Left lobe of liver (tissue), 2 donors: Measurements from ENCODE around the gene LRRC23. TPM values are rescaled to one million over a fixed set of nuclear protein-coding genes. Genes with fewer than 3 reads are reported as not detected.

Experiments
- ATAC-seq: fragments of 200-7000 bp; cut with Tn5 transposase; one replicate; pipeline ENCODE4 v1.9.1; 2020; ENCODE audit warnings: mild to moderate bottlenecking, moderate library complexity
- DNase-seq: peaks from one replicate; pipeline ENCODE4 v3.0.0-alpha.2; 2020; ENCODE audit warnings: low spot score
- total RNA-seq: library from RNA; stranded (reverse); gene quantifications from one replicate; pipeline ENCODE4 v1.2.1, GENCODE V29; 2021
- donor health status: DM: no; HTN: no; CAD: no; lungs with moderate emphysema.
- donor health status: DM: no; HTN: yes; CAD: no.

LRRC23 gene
- total RNA-seq, 1 donor from 2014 or later = 1.9 TPM

DNA sequence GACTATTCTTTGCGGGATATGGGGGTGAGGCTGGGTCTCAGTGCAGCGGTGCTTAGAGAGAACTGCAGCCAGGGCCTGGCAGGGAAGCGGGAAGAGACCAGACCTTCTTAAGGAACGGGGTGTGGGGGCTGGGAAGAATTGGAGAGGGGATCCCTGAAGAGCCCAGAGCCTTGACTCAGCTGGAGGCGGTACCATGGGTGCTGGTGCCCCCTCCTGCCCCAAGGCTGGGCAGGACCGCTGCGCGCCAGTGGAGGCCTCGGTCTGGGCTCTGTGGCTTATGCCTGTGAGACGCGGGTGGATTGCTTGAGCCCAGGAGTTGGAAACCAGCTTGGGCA lies 37.7 kb downstream of the LRRC23 start:
- no peak for DNase-seq
- ATAC-seq = no peak

DNA sequence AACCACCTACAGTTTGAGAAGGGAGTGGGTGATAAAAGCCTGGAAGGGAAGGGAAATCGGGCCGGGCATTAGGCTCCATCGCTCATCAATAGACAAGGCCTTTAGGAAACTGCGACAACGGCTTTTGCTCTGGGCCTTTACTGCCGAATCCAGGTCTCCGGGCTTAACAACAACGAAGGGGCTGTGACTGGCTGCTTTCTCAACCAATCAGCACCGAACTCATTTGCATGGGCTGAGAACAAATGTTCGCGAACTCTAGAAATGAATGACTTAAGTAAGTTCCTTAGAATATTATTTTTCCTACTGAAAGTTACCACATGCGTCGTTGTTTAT lies 38.7 kb downstream of the LRRC23 start:
- DNase-seq (peak; percentile 80), ATAC-seq (peak; percentile 42)

DNA sequence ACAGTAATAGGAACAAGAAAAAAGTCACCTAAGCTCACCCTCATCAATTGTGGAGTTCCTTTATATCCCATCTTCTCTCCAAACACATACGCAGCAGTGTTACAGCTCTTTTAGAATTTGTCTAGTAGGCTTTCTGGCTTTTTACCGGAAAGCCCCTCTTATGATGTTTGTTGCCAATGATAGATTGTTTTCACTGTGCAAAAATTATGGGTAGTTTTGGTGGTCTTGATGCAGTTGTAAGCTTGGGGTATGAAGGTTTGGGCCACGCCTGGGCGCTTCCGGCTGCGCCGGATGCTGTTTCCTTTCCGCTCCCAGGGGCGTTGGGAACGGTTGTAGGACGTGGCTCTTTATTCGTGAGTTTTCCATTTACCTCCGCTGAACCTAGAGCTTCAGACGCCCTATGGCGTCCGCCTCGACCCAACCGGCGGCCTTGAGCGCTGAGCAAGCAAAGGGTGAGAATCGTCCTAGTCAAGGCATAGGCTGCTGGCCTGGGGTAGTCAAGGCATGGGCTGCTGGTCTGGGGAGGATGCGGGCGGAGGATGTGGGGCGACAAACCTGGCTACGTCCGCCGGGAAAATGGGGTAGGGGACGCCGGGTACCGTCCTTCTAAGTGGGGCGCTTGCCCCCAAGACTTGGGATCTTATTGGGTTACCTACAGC lies 39.2 kb downstream of the LRRC23 start, which contains the start of the genes C12orf57 and RNU7-1:
C12orf57 (plus strand) TSS at position 301 of the 659 bp plus-strand sequence; CDS start at position 401, 100 bp downstream.
RNU7-1 (plus strand) TSS at position 95 of the 659 bp plus-strand sequence.
- DNase-seq = peak; percentile 84
- peak; percentile 45 for ATAC-seq

DNA sequence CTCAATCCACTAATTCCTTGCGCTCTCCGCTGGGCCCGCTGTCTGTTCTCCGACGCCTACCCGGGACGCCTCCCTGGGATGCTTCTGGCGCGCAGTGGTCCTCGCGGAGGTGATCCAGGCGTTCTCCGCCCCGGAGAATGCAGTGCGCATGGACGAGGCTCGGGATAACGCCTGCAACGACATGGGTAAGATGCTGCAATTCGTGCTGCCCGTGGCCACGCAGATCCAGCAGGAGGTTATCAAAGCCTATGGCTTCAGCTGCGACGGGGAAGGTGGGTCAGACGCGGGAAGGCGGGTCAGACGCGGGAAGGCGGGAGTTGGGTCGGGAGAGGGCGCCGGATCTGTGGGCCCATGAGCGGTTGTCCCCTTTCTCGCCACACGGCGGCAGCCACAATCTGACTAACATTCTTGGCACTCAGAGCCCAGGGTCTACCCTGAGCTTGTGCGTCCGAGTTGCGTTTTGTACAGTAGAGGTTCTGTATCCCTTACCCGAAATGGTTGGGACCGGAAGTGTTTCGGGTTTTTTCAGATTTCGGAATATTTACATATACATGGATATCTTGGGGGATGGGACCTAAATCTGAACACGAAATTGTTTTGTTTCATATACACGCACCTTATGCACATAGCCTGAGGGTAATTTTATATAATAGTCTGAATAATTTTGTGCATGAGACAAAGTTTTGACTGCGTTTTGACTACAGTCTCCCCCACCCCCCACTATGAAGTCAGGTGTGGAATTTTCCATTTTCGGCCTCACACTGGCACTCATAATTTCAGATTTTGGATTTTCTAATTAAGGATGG lies 40.0 kb downstream of the LRRC23 start:
- peak; percentile 89 for DNase-seq
- ATAC-seq = peak; percentile 64

DNA sequence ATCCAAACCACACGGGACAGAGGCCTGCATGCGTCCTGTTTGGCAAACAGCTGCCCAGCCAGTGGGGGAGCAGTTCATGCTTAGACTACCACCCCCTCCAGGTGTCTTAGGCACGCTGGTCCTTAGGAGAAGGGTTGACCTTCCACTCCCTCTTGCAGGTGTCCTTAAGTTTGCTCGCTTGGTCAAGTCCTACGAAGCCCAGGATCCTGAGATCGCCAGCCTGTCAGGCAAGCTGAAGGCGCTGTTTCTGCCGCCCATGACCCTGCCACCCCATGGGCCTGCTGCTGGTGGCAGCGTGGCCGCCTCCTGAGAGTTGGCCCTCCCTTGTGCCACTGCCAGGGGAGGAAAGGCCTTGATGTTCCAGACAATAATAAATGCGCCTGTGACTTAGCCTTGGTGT lies 41.0 kb downstream of the LRRC23 start:
- ATAC-seq = no peak
- DNase-seq = no peak

DNA sequence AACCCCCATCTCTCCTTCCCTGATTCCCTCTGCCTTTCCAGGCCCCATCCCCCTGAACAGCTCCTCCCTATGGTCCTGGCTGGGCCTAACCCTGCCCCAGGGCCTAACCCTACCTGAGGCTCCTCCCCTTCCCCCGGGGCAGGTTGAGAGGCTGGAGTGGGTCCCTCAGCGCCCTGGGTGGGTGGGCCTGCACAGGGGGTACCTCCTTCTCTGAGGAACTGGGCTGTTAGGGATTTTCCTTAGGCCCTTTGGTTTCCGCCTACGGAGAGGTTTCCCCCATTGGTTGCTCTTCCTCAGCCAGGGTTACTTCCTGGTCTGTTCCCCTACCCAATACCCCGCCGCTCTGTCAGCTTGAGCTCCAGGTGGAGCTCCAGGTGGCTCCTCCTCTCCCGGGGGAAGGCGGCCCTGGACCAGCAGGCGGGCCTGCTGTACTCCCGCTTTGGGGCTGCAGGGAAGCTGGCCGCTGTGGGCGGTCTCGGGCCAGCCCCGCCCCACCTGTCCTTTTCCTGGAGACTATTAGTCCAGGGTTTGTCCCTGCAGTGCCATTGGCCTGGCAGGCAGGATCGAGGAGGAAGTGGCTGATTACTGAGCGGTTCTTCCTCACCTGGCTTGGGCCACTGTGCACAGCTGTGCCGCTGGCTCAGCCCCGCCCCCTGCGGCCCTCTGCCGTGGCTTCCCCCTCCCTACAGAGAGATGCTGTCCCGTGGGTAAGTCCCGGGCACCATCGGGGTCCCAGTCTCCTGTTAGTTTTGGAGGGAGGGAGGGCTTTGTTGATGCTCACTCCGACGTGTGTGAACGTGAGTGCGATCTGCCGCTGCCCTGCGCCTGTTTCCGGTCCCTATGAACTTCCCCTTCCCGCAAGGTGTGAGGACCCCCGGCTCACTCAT lies 41.7 kb downstream of the LRRC23 start:
- peak; percentile 81 for ATAC-seq

DNA sequence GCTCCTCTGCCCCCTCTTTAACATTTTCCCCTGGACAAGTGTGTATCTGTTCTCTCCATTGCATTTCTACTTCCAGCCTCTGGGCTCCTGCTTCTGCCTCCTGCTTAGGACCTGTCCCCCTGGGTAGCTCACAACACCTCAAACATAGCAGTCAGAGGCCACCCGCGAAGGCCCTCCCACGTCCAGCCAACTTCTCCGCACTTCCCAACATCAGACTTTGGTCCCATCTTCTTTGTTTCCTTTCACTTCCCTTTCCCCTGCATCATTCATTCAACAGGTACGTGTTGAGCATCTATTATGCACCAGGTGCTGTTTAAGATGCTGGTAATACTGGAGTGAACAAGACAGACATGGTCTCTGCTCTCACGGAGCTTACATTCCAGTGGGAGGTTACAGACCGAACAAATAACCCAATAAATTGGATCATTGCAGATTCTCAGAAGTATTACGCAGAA lies 42.3 kb downstream of the LRRC23 start:
- no peak for DNase-seq
- no peak for ATAC-seq

More for the DNA sequence above, 41.7 kb downstream of the LRRC23 start:
- DNase-seq = peak; percentile 97

DNA sequence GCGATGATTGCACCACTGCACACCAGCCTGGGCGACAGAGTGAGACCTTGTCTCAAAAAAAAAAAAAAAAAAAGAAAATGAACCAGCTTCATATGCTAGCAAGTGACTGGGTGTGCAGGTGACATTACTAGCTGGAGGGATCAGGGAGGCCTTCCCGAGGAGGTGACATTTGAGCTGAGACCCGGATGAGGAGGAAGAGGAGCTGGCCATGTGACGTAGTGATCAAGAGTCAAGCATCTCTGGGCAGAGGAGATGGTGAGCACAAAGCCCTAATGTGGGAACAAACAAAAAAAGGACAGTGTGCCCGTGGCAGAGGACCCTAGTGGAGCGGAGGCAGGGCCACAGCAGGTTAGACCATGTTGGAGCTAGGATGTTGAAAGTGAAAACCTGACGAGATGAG lies 43.0 kb downstream of the LRRC23 start:
- DNase-seq (no peak), ATAC-seq (no peak)

DNA sequence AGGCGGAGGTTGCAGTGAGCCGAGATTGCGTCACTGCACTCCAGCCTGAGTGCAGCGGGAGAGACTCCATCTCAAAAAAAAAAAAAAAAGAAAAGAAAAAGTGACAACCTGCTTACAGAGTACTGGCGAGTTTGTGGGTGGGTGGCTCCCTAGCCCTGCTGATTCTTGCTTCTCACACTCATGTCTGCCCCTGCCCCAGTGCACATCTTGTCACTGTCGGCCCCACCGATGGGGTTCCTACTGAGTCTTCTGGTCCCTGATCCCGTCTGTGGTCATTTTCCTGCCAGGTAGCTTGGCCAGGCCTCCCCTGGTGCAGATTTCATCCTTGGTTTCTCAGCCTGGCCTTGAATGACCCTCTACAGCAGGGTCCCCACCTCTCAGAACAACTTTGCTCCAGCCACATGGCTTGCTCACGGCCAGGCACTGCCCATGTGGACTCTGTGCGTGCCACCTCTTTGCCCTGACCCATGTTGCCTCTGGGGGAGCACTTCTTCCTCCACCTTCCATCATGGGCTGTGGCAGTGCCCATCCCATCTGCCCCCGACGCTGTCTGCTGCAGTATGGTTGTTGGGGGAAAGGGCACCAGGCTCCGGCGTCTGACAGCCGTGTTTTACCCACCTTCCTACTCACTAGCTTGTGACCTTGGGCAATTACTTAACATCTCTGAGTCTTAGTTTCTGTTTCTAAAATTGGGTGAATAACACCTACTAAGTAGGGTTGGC lies 44.4 kb downstream of the LRRC23 start:
- no peak for ATAC-seq
- no peak for DNase-seq

DNA sequence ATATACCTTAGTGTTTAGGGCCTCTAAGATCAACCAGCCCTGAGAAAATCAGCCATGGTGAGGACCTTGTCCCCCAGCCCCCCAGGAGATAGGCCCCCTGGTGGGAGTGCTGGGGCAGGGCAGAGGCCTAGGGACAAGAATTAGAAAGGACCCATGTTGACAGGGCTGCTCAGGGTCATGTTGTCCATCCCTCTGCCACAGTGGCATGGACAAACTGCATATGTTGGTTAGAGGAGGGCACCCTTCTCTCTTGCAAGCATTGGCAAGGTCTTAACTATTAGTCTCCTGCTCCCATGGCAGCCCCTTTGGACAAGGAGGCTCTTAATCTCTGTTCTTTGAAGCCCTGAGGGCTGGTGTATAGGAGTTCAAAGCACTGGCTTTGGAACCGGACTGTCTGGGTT lies 45.8 kb downstream of the LRRC23 start:
- ATAC-seq (no peak), DNase-seq (no peak)

DNA sequence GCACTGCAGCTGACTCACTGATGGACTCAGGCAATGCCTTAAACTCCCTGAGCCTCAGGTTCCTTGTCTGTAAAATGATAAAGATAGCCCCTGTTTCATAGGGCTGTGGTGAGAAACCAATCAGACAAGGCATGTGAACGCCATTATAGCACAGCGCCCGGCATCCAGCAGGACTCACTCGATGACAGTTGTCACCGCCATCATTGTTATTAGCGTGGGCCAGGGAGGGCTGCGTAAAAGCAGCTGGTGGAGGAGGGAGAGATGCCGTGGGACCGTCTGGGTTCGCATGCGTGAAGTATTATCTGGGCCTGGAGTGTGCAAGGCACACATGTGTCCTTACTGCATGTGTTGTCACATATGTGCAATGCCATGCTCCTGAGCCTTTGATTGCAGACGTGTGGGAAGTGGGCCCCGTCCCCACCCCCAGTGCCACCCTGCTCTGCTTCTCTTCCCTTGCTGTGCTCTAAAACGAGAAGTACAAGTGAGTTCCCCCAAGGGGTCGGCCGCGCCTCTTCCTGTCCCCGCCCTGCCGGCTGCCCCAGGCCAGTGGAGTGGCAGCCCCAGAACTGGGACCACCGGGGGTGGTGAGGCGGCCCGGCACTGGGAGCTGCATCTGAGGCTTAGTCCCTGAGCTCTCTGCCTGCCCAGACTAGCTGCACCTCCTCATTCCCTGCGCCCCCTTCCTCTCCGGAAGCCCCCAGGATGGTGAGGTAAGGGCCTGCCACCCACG lies 46.4 kb downstream of the LRRC23 start, which contains the start of gene PTPN6:
PTPN6 (plus strand) TSS at position 546 of the 730 bp plus-strand sequence; CDS start at position 703, 157 bp downstream.
- no peak for DNase-seq

DNA sequence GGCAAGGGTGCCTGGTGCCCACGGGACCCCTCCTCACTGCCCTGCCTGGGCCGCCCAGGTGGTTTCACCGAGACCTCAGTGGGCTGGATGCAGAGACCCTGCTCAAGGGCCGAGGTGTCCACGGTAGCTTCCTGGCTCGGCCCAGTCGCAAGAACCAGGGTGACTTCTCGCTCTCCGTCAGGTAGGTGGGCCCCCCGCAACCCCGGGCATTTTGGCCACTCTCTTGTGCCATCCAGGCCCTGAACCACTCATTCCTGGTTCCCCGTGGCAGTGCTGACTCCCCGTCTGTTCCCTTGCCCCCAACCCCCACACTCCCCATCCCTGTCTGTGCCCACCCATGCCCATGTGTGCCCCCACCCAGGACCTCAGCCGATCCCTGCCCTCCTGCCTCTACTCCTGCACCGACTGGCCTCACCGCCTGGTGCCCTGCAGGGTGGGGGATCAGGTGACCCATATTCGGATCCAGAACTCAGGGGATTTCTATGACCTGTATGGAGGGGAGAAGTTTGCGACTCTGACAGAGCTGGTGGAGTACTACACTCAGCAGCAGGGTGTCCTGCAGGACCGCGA lies 47.0 kb downstream of the LRRC23 start:
- no peak for ATAC-seq
- DNase-seq = no peak

More for the DNA sequence above, 46.4 kb downstream of the LRRC23 start, which contains the start of gene PTPN6:
- no peak for ATAC-seq

DNA sequence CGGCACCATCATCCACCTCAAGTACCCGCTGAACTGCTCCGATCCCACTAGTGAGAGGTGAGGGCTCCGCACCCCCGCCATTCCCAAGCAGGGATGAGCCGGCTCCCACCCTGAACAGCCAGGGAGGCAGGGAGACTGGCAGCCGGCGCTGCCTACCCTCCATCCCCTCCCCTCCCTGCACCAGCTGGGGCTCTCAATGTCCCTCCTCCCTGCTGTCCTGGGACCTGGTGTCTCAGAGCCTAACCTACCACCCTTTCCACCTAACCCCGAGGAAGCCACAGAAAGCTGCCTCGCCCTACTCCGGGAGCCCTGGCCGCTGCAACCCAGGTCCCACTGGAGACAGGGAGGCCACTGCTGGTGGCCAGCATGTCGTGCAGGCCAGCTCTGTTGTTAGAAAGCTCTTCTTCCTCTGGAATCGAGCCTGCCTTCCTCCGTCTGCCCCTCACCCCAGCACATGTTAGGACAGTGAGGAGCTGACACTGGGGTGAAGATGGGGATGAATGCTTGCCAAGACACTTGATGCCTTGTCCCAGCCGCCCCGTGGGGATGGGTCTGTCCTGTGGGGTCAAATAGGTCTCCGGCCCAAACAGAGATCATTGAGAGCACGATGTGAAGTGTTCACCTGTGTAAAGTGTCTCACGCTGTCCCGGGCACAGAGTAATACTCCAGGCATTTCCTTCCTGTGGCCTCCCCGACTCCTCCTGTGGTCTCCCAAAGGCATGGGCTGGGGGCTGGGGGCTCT lies 47.7 kb downstream of the LRRC23 start:
- ATAC-seq (no peak), DNase-seq (no peak)

DNA sequence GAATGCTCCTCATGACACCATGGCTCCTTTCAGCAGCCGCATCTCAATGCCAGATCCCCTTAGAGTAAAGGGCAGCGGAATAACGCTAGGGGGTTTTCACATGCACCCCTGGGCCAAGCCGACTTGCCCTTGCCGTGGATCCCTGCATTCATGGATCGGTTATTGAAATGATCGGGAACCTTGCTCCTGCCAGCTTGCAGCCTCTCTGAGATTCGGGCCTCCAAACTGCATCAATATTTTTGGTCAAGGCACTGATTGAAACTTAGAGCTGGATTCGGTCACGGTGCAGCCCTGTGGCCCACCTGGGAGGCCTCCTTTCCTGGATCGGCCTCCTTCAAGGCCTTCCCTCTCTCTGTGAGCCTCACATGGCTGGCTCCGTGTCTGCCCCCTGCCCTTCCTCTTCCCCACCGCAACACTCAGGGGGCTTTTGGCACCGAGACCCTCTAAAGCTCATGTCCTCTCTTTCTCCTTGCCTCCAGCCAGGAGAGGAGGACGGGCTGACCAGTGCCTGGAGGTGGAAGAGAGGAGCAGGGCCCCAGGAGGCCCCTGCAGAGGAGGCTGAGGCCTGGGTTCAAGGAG lies 48.3 kb downstream of the LRRC23 start:
- ATAC-seq = no peak
- no peak for DNase-seq

DNA sequence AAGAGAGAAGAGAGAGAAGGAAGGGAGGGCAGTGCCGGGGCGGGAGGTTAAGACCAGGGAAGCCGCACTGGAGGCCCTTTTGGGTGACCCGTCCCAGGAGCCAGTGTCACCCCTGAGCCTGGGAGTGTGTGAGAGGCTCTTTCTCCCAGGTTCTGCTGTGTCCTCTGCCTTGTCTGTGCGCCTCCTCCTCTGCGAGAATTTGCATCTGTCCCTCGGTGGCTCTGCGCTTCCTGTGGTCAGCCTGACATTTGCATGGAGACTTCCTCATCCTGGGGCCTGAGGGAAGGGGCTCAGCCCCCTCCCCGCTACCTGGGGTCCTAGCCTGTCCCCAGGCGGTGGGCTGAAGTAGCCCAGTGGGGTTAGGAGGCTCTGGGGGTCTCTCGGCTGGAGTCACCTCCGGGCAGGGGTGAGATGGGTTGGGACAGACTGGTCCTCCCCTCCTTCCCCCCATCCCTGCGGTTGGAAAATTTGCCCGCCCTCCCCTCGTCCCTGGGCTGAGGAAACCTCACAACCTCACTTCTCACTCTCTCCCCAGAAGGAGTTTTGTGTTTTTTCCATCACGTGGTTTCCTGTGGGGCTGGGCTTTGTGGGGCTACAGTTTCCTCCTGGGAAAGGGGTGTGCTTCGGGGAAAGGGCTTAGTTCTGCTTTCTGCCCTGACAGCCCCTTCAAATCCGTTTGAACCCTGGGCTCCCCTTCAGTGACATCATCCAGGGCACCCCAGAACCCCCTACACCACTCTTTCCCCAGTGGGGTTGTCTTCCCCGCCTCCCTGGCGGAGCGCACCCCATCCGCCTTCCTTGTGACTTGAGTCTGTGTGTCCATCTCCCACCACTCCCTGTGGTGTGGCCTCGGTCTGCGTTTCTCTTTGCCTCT lies 49.1 kb downstream of the LRRC23 start:
- DNase-seq (peak; percentile 55), ATAC-seq (peak; percentile 38)

DNA sequence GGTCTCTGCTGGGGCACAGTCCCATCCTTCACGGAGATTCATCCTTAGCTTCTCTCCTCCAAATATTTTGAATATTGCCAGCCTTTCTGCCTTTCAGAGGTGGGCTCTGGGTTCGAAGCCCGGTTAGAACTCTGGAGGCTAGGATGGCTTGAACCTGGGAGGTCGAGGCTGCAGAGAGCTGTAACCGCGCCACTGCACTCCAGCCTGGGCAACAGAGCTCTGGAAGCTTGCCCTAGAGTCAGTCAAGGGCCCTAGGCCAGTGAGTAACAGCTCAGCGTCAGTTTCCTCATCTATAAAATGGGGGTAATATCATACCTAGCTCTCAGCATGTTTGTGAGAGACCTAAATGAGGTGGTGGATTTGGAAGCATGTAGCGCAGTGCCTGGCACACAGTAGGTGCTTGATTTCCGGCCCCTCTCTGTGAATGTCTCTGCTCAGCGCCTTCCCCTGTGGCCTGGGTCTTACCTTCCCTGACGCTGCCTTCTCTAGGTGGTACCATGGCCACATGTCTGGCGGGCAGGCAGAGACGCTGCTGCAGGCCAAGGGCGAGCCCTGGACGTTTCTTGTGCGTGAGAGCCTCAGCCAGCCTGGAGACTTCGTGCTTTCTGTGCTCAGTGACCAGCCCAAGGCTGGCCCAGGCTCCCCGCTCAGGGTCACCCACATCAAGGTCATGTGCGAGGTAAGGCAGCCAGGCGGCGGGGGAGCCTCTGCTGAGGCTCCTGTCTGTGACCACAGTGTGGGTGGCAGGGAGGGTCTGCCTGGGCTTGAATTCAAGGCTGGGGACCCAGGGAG lies 49.9 kb downstream of the LRRC23 start:
- no peak for DNase-seq

More for the DNA sequence above, 49.9 kb downstream of the LRRC23 start:
- no peak for ATAC-seq
